Measurements from ENCODE around the gene TMEM115.

Gene TMEM115

DNA sequence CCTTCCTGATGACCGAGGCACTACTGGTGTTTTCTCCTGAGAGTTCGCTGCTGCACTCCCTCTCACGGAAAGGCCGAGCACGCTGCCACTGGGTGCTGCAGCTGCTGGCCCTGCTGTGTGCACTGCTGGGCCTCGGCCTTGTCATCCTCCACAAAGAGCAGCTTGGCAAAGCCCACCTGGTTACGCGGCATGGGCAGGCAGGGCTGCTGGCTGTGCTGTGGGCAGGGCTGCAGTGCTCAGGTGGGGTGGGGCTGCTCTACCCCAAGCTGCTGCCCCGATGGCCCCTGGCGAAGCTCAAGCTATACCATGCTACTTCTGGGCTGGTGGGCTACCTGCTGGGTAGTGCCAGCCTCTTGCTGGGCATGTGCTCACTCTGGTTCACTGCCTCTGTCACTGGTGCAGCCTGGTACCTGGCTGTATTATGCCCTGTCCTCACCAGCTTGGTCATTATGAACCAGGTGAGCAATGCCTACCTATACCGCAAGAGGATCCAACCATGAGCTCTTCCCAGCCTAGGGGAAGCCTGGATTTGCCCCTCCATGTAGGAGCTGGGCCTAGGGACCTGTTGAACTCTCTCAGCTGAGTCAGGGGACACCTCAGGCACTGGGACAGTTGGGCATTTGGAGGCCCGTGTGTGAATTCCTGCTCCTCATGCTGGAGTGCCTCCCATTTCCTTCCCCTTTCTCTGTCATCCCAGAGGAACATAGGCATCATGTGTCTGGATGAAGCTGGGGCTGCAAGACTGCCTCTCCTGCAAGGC lies 5.9 kb downstream of the TMEM115 start:
- TF ChIP-seq, protein P1, sequence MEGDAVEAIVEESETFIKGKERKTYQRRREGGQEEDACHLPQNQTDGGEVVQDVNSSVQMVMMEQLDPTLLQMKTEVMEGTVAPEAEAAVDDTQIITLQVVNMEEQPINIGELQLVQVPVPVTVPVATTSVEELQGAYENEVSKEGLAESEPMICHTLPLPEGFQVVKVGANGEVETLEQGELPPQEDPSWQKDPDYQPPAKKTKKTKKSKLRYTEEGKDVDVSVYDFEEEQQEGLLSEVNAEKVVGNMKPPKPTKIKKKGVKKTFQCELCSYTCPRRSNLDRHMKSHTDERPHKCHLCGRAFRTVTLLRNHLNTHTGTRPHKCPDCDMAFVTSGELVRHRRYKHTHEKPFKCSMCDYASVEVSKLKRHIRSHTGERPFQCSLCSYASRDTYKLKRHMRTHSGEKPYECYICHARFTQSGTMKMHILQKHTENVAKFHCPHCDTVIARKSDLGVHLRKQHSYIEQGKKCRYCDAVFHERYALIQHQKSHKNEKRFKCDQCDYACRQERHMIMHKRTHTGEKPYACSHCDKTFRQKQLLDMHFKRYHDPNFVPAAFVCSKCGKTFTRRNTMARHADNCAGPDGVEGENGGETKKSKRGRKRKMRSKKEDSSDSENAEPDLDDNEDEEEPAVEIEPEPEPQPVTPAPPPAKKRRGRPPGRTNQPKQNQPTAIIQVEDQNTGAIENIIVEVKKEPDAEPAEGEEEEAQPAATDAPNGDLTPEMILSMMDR (IDR thresholded peaks at IDR 0.05; ENCODE audit: low read depth, low read length), result no peak
- TF ChIP-seq, protein P2, sequence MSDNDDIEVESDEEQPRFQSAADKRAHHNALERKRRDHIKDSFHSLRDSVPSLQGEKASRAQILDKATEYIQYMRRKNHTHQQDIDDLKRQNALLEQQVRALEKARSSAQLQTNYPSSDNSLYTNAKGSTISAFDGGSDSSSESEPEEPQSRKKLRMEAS (IDR thresholded peaks at IDR 0.05; ENCODE audit: low read depth, low read length), result no peak
- no peak for TF ChIP-seq MYC (IDR thresholded peaks at IDR 0.05; ENCODE audit: low read depth, low read length)
- TF ChIP-seq POLR2A (IDR thresholded peaks at IDR 0.05; ENCODE audit: extremely low read depth, insufficient read length), result no peak
- H3K4me3 ChIP-seq (ENCODE audit: low read depth, low read length), result no peak overlapping the region
- no peak for DNase-seq (ENCODE audit: low read depth)

DNA sequence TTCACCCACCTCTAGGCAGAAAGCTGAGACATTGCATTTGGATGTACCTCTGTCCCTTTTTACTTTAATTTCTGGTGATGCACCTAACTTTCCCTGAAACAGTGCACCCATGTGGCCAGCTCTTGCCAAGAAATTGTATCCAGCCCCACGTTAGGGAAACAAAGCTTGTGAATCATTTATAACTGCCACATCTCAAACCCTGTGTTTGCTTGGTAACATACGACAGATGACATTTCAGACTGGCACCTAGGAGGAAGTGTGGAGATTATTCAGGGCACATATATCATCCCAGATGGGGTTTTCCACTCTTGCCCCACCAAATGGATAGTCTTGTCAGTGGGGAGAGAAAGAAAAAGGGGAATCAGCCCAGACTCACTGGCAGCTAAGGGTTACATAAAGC lies 6.5 kb downstream of the TMEM115 start:
- peak; percentile 57 for DNase-seq (ENCODE audit: low read depth)
- TF ChIP-seq MYC (IDR thresholded peaks at IDR 0.05; ENCODE audit: low read depth, low read length), result no peak
- TF ChIP-seq, protein P2 (IDR thresholded peaks at IDR 0.05; ENCODE audit: low read depth, low read length), result no peak
- TF ChIP-seq, protein P1 (IDR thresholded peaks at IDR 0.05; ENCODE audit: low read depth, low read length), result peak; percentile 24
- TF ChIP-seq POLR2A (IDR thresholded peaks at IDR 0.05; ENCODE audit: extremely low read depth, insufficient read length), result no peak

DNA sequence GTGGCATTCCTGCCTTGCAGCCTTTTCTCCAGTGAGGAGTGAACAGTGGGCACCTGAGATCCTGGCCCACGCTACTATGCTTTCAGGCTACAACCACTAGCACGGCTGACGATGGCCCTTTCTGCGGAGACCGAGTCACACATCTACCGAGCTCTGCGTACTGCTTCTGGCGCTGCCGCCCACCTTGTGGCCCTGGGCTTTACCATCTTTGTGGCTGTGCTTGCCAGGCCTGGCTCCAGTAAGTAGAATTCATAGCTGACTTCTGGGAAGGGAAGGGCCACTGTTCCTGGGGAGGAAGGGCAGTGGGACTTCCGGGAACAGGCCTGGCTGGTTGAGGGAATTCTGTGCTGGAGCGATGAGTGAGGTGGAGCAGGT lies 8.0 kb downstream of the TMEM115 start:
- no peak for DNase-seq (ENCODE audit: low read depth)
- TF ChIP-seq, protein P1 (IDR thresholded peaks at IDR 0.05; ENCODE audit: low read depth, low read length), result no peak
- TF ChIP-seq MYC (IDR thresholded peaks at IDR 0.05; ENCODE audit: low read depth, low read length), result no peak
- TF ChIP-seq POLR2A (IDR thresholded peaks at IDR 0.05; ENCODE audit: extremely low read depth, insufficient read length), result no peak
- TF ChIP-seq, protein P2 (IDR thresholded peaks at IDR 0.05; ENCODE audit: low read depth, low read length), result no peak
- H3K4me3 ChIP-seq (ENCODE audit: low read depth, low read length), result peak overlapping the region; percentile 86

More for the DNA sequence above, 6.5 kb downstream of the TMEM115 start:
- no peak overlapping the region for H3K4me3 ChIP-seq (ENCODE audit: low read depth, low read length)

DNA sequence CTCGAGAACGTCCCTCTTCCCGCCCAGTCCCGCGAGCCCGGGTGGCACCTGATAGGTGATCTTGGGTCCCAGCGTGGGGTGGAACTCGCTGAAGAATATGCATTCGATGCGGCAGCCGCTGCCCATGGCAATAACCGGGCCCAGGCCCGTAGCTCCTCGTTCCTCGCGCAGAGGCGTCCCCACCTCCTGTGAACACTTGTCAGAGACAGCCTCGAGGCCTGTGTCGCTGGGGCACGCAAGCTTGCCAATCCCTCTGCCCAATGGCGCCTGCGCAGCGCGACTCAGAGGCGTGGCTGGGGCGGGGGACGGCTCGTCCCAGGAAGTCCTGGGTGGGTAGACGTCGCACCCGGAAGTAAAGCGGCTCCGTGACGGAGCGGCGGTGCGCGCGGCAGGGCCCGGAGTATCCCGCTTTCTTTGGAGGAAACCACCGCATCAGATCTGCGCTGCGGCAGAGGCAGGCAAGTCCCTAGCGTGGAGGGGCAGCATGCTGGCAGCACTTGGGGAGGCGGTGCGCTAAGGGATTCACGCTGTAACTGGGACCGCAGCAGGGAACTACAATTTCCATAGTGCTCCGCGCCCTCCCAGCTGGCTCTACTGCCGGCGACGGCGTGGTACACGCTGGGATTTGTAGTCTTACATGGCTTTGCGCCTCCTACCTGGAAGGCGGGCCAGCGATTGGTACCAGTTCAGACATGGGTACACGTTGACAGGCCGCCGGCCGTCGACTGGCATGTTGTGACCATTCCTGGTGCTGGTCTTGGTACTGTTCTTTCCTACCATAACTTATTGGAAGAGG lies 8.6 kb downstream of the TMEM115 start, which contains the start of the genes CYB561D2 and NPRL2:
Gene CYB561D2 (plus strand): TSS at position 336 of the 796 bp plus-strand sequence. CDS start 572 bp downstream, outside the sequence.
Gene NPRL2 (minus strand): TSS at position 249 of the 796 bp plus-strand sequence. CDS start 123 bp downstream, at position 126.
- TF ChIP-seq, protein P2 (IDR thresholded peaks at IDR 0.05; ENCODE audit: low read depth, low read length), result peak; percentile 89
- TF ChIP-seq POLR2A (IDR thresholded peaks at IDR 0.05; ENCODE audit: extremely low read depth, insufficient read length), result peak; percentile 83
- TF ChIP-seq, protein P1 (IDR thresholded peaks at IDR 0.05; ENCODE audit: low read depth, low read length), result no peak
- peak; percentile 97 for DNase-seq (ENCODE audit: low read depth)
- H3K4me3 ChIP-seq (ENCODE audit: low read depth, low read length), result peak within 1 kb of the TSS; percentile 86

DNA sequence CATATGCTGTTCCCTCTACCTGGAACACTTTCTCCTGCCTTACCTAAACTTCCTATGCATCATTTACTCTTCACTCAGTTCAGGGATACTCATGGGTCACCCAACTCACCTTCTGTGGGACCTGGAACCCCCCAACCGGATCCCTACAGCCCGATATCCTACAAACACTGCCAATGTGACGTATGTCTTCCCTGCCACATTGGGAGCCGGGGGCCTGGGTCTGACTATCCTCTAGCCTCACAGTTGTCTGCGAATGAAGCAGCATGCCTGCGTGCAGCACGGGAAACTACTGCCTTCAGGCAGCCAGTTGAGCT lies 9.2 kb downstream of the TMEM115 start:
- TF ChIP-seq, protein P1 (IDR thresholded peaks at IDR 0.05; ENCODE audit: low read depth, low read length), result no peak
- TF ChIP-seq, protein P2 (IDR thresholded peaks at IDR 0.05; ENCODE audit: low read depth, low read length), result no peak
- TF ChIP-seq POLR2A (IDR thresholded peaks at IDR 0.05; ENCODE audit: extremely low read depth, insufficient read length) (no peak), MYC (IDR thresholded peaks at IDR 0.05; ENCODE audit: low read depth, low read length) (no peak)
- H3K4me3 ChIP-seq (ENCODE audit: low read depth, low read length), result peak overlapping the region; percentile 86
- no peak for DNase-seq (ENCODE audit: low read depth)

Measured in NB4 (cell line).